Measurements from ENCODE around the gene WNT3A.

Gene WNT3A

GRCh38 chr1:228048120-228048519 lies 41.3 kb downstream of the WNT3A start:
- no peak for TF ChIP-seq CTCF (IDR thresholded peaks at IDR 0.05; ENCODE audit: insufficient read depth, low read depth, low read length, missing control alignments)
- H3K4me3 ChIP-seq (ENCODE audit: low read length): no peak overlapping the region
- DNase-seq (ENCODE audit: low read depth): no peak

GRCh38 chr1:228048659-228049298 lies 42.0 kb downstream of the WNT3A start:
- TF ChIP-seq CTCF (IDR thresholded peaks at IDR 0.05; ENCODE audit: insufficient read depth, low read depth, low read length, missing control alignments): no peak
- no peak for DNase-seq (ENCODE audit: low read depth)
- no peak overlapping the region for H3K4me3 ChIP-seq (ENCODE audit: low read length)

GRCh38 chr1:228050571-228051231 lies 43.9 kb downstream of the WNT3A start:
- no peak overlapping the region for H3K4me3 ChIP-seq (ENCODE audit: low read length)
- no peak for DNase-seq (ENCODE audit: low read depth)
- no peak for TF ChIP-seq CTCF (IDR thresholded peaks at IDR 0.05; ENCODE audit: insufficient read depth, low read depth, low read length, missing control alignments)

- H3K4me3 ChIP-seq (ENCODE audit: low read length): no peak overlapping the region
- TF ChIP-seq CTCF (IDR thresholded peaks at IDR 0.05; ENCODE audit: insufficient read depth, low read depth, low read length, missing control alignments): no peak
- DNase-seq (ENCODE audit: low read depth): no peak
Measured at GRCh38 chr1:228058172-228058948, 51.6 kb downstream of the WNT3A start.

GRCh38 chr1:228058949-228059633 lies 52.3 kb downstream of the WNT3A start:
- no peak for DNase-seq (ENCODE audit: low read depth)
- TF ChIP-seq CTCF (IDR thresholded peaks at IDR 0.05; ENCODE audit: insufficient read depth, low read depth, low read length, missing control alignments): no peak

GRCh38 chr1:228059634-228060457 lies 53.0 kb downstream of the WNT3A start:
- peak; percentile 80 for DNase-seq (ENCODE audit: low read depth)
- peak overlapping the region; percentile 42 for H3K4me3 ChIP-seq (ENCODE audit: low read length)
- no peak for TF ChIP-seq CTCF (IDR thresholded peaks at IDR 0.05; ENCODE audit: insufficient read depth, low read depth, low read length, missing control alignments)

More at GRCh38 chr1:228058949-228059633, 52.3 kb downstream of the WNT3A start:
- H3K4me3 ChIP-seq (ENCODE audit: low read length): peak overlapping the region; percentile 16

All from epithelial cell of esophagus (primary cell).